ENCODE data around the gene DYNLT1.

- TF ChIP-seq GATA2 (IDR thresholded peaks at IDR 0.05; ENCODE audit: low read depth, low read length) = no peak
- TF ChIP-seq GATA3 (IDR thresholded peaks at IDR 0.05; ENCODE audit: low read depth, low read length) = no peak
These were observed 55.2 kb downstream of the DYNLT1 start for GRCh38 chr6:158589366-158589765.

All from SH-SY5Y (cell line).